IMR-90 (cell line): ENCODE measurements around the gene ZNF554.

Source experiments
- CTCF ChIP-seq: conservative IDR thresholded peaks from 2 replicates; pipeline ENCODE4 v1.5.1; 2012; ENCODE audit warnings: mild to moderate bottlenecking, low read depth, low read length, improper control_type of control experiment
- POLR2A ChIP-seq: IDR thresholded peaks from 2 replicates; pipeline ENCODE4 v1.6.1; 2012; ENCODE audit warnings: mild to moderate bottlenecking, low read depth, low read length
- SMC3 ChIP-seq: fragments of 150-350 bp; IDR thresholded peaks from 2 replicates; pipeline ENCODE4 v1.6.1; 2016; ENCODE audit warnings: low read depth, mild to moderate bottlenecking, antibody characterized with exemption, low read length, moderate library complexity

- no peak for TF ChIP-seq CTCF
- no peak for TF ChIP-seq POLR2A
- no peak for TF ChIP-seq SMC3
These were observed 12.8 kb upstream of the ZNF554 start for GRCh38 chr19:2806736-2807378.
